ENCODE measurements around the gene NEGR1.

The NEGR1 gene

DNA sequence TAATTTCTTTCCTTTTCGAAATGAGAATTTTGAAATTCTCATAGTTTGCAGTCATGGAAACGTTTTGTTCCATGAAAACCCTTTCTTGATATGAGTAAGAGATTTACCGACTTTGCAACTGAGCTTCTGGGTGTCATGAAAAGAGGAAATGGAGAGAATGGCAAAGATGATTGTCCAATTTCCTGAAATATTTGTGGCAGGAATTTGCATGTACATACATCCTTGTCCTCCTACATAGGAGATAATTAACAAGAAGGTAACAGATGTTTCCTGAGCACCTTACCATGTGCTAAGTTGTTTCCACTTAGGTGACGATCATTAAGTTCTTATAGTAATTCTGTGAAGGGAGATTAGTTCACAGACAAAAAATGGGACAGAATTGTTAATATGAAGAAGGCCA lies 170.7 kb downstream of the NEGR1 start:
- DNase-seq: no peak

DNA sequence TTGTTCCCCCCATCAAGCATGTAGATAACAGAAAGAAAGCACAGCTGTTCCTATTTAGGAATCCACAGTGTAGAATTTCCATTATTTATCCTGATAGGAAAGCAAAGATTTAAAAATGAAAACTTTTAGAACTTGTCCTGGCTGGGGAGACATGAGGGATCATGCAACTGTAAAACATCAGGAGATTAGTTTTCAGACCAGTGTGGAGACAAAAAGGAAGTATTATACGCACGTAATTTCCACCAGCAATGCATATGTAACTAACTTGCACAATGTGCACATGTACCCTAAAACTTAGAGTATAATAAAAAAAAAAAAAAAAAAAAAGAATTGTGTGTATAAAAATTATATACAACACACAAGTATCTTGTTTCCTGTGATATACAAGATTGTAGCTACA lies 172.4 kb downstream of the NEGR1 start:
- no peak for DNase-seq

DNA sequence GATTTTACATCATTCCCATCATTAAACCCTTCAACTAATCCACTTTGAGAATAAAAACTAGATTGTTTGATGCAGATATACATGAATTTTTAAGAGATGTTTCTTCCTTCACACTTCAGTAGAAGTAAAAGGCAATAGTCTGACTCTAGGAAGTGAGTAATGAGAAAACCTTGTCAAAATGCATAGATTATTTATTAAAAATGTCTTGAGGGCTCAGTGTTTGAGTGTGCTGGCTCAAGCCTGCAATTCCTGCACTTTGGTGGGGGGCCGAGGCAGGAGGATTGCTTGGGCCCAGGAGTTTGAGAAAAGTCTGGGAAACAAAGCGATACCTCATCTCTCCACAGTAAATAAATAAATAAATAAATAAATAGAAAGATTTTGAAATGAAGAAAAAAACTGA lies 177.1 kb downstream of the NEGR1 start:
- DNase-seq: no peak

DNA sequence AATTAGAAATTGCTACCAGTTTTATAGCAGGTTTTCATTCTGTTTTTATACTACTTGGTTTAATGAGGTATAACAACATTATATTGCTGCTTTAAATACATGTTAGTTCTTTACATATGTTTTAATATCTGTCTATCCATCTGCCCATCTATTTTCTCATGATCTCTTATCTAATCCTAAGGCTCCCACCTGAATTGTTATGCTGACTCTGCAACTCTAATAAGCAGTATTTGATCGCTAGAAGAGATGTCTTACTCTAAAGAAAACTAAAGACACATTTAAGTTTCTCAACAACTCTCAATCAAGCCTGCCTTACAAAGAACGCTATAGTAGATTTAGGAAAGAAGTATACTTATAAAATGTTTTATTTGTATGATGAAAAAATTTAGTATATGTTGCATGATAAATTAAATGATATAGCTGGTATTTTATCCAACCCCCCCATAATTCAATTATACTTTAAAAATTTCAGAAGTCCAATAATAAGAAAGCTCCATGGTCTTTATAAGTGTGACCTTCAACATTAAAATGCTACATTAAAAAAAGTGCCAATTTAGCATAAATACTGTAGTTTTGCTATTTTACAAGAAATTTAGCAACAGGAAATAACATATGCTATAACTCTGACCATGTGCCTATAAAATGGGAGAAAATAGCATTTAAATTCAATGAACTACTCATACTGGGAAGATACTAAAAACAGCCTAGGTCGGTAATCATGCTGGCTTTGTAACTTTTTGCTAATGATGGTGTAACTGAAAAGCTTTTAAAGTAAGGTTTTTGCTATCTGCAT lies 180.3 kb downstream of the NEGR1 start:
- DNase-seq: no peak

DNA sequence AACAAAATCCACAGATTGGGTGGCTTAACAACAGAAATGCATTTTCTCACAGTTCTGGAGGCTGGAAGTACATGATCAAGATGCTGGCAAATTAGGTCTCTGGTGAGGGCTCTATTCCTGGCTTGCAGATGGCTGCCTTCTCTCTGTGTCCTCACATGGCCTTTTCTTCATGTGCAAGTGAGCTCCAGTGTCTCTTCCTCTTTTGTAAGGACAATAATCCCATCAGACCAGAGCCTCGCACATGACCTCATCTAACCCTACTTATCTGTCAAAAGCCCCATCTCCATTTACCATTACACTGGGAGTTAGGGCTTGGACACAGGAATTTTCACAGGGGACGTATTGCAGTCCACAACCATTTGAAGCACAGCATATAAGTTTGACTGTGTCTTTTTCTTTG lies 181.6 kb downstream of the NEGR1 start:
- no peak for DNase-seq

DNA sequence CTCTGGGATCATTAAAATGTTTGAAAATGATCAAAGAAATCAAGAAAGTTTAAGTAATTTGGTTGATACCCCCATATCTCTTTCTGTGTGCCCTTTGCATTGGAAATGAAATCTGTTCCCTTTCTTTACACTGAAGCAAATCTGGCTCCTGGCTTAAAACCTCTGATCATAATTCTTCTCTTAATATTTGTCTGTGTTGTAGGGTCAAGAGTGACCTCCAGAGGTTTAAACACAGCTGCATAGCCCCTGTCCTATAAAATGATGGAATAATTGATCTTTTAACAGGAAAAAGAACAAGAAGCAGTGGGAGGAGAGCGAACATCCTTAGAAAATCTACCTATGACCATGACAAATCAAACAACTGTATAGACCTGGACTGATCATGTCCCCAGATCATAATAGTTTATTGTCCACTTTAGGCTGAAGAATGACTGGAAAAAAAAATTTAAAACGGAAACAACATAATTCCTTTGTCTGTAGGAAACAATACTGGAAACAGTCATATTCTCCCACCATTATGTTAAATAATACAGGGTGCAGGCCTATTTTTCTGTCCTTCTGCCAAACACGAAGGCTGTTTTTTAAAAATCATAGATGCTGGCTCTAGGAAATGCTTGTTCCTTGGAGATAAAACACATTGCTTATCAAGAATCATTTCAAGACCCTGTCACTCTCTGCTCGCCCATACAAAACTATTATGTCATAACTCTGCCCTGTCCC lies 184.3 kb downstream of the NEGR1 start:
- no peak for DNase-seq

DNA sequence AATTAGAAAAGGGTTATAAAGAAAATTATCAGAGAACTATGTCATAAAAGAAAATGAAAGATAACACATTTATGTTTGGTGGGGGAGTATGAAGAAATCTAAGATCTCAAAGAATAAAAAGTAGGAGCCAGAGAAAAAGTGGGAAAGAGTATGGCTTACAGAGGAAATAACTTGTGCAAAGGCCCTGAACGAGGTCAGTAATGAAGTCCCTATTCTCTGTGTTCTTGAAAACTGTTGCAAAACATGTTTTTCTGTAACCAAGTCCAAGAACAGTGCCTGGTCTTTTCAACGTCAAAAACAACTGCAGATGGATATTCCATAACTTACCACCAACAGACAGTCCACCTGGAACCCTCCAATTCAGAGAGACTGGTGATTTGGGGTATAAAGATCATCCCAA lies 188.1 kb downstream of the NEGR1 start:
- no peak for DNase-seq

DNA sequence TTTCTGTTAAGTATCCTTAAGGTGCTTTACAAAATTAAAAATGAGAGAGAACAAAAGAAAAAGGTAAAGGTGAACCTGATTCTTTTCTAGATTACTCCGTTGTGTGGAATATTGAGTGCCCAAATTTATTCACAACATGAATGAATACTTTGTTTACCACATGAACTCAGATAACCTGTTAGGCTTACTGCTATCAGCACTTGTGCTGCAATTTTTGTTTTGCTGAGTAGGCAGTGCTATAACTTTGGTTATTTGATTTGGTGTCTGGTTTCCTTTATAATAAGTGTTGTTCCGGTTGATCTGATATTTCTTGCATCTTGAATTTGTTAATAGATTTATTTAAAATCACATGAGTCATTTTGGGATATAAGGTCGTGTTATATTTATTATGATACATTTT lies 195.9 kb downstream of the NEGR1 start:
- no peak for DNase-seq

DNA sequence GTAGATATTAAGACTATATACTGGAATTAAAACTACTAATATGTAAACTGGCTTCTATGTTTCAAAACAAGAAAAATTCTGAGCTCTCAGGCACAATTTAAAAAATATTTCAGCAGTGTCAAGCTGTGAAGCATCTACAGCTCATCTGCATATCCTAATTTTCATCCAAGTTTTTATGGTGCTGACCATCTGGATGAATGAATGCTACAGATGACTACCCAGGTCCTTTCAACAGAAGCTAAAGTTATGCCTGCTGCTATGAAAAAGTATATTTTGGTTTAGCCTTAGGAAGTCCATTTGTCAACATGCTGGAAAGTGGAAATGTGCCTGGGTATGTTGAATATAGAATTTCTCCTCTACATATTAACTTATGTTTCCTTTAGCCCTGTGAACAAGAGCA lies 206.9 kb downstream of the NEGR1 start:
- no peak for DNase-seq

DNA sequence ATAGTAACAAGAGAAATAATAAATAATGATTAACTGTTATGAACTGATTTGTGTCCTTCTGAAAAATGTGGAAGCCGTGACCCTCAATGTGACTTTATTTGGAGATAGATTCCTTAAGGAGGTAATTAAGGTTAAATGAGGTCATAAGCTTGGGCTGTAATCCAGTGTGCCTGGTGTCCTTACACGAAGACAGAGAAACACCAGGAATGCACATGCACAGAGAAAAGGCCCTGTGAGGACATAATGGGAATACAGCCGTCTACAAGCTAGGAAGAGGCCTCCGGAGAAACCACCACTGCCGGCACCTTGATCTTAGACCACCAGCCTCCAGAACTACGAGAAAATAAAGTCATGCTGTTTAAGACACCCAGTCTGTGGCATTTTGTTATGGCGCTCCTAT lies 215.9 kb downstream of the NEGR1 start:
- DNase-seq: no peak

DNA sequence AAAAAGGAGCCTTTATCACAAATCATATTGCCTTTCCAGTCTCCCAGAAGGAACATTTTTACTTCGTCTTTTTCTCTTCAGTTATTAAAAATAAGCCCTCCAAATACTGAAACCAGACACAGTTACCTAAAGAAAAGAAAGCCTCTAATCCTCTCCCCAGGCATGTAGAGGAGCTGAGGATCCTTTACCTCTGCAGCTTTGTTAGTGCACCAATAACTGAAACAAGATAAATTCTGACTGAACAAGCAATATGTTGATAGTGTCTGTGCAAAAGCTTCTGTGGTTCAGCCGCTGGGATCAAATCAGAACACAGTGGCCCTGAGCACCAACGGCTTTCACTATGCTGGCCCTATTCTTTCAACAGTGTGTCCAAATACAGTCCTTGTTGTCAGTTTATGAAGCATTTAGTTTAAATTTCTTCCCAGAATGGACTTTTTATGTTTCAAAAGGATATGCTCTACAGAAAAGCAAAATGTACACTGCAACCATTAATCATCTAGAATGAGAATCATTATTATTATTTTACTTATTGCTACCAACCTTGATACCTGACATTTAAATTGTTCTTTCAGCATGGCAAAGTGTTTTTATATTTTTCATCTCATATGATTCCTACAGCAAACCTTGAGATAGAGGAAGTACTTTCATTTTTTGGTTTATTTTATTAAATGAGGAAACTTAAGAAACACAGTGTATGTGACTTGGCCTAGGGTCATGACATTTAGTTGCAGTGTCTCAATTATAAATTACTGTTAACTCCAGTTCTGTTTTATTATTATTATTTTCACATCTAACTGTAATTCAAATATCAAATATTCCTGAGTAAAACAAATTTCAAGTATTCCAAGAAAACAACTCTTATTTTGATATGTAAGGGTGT lies 217.9 kb downstream of the NEGR1 start:
- no peak for DNase-seq

DNA sequence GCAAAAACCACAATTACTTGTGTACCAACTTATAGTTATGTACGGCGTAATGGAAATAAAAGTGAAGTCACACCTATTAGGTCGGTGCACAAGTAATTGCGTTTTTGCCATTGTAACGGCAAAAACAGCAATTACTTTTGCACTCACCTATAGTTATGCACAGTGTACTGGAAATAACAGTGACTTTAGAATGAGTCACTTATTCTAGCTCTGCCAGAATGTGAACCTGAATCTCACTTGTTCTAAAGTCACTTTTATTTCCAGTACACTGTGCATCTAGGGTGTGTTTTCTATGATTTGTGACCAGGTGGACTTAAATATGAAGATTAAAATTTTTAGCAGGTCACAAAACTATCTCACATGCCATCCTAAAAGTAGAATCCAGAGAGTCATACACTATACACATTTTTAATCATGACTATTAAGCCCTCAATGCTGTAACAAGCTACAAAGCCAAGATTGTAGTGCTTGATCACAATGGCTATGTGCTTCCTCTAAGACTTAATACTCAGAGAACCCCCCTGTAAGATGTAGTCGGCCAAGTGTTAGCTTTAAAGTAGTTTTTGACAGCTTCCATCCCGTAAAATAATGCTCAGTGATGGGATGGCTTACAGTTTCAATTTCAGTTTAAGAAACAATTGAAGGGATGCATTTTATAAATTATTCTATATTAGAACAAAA lies 218.8 kb downstream of the NEGR1 start:
- no peak for DNase-seq

DNA sequence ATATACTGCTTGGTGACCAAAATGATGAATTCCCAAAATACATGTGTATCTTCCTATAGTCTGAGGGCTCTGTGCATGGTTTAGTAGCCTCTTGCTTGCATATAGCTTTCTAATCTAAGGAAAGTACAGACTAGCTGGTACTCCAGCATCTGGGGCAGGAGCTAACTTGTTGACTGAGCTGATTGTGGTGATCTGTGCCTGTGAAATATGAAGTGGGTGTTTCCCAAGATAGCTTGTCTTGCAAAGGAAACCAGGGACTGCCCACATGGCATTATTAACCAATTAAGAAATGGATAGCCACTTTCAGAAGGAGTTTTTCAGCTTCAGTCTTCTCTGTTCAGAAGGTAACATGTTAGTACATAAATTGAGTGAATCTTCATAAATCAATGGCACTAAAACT lies 219.8 kb downstream of the NEGR1 start:
- DNase-seq: no peak

DNA sequence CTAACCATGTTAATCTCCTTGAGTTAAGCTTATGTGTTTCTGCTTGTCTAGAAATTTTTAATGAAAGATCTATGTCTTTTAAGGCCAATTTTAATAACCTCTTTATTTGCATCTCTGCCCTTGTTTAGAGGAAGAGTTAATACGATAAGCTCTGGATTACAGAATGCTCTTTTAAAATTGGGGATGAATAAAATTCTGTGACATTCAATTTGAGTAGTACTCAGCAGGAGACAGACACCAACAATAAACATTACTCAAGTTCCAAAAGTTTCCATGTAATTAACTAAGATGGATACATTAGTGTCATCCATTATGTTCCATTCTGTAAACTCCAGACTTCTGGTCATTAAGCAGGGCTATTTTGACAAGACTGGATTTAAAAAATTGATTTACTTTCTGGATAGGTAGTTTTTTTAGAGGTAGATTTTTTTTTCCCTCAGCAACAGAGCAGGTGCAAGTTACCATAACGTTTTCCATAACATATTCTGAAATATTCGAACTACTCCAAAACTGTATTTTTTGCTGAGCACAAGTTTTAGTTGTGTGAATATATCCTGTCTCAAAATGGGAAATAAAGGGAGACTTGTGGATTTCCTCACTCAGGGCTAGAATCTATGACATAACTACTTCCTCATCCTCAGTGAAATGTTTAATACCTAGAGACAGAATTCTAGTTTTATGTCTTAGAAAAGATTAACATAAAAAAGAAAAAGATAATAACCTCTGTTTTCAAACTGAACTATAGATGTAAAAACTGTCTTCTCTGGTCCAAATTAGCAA lies 221.7 kb downstream of the NEGR1 start:
- no peak for DNase-seq

DNA sequence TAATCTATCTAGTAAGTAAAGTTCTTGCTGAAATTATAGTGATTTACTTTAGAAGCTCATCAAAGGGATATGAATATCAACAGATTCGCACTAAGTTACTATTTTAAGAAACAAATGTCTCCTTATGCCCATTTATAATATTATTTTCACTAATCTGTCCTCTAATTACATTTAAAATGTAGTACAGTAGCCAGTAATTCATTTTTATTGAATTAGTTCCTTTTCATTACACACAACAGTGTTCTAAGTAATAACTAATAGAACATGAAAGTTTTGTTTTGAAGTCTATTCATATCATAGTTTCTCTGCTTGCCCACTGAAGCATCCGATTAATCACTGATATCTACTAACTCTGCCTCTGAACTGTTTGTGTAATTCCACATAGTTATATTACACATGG lies 225.8 kb downstream of the NEGR1 start:
- no peak for DNase-seq

DNA sequence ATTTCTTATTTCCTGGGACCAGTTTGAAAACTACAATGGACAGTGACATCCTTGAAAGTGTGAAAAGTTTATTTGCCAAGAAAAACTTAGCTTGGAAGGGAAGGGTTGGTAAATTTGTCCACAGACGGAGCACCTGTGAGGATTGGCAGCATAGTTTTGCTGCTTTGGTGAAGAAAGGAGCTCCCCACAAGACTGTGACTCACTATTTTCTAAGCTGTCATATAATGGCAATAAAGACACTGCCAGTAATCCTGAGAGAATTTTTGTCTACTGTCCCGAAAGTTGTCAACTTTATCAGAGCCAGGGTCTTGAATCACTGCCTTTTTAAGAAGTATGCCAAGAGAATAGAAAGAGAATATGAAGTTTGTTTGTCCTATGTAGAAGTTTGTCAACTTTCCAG lies 230.8 kb downstream of the NEGR1 start:
- no peak for DNase-seq

DNA sequence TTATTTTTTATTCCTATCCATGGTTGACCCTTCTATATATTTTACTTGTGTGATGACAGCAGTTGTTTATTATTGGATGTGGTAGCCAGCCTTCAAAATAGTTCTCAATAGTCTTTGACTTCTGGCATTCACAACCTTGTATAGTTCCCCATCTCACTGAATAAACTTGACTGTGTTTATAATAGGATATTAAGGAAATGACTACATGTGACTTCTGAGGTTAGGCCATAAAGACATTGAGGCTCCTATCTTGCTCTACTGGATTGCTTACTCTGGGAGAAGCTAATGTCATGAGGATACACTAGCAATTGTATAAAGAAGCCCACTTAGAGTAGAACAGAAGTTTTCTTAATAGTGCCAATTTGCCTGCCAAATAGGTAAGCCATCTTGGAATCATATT lies 231.8 kb downstream of the NEGR1 start:
- DNase-seq: no peak

DNA sequence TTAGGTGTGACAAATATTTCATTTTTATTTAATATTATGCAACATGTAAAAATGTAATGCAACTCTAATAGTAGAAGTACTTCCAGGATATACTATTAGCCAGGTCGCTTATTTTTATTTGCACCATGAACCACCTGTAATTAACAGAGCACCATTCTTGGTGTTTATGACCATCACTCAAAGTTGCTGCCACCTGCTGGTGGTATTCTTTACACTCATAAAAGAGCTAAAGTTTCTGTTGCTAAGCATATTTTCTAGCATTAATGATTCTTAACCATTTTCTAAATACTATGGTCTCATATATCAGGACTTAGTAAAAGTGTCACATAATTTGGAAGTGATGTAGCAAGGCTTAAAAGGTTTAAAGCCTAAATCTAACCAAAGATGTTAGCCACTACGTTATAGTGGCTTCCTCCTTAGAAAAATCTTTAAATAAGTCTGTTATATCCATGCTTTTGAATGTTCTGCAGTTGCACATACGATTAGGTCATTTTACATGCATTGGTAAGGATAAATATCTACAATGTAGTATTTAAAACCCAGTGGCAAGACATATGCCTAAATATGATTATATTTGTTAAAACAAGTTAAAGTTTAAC lies 244.5 kb downstream of the NEGR1 start:
- DNase-seq: peak; percentile 25

DNA sequence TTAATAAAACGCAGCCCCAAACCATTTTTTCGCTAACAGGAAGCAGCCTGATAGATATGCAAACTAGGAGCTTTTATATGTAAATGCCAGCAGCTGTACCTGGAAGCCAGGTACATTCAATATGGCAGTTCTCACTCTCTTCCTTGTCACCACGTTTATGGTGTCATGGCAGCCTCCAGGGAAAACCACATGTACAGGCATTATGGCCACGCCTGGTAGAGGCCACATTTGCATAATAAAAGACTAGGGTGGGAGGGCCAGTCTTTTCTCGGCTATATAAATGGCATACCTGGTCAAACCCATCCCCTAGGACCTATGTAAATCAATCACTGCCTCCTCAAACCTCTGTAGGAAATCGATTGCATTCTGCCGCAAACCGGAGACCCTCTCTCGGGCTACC lies 247.5 kb downstream of the NEGR1 start:
- no peak for DNase-seq

DNA sequence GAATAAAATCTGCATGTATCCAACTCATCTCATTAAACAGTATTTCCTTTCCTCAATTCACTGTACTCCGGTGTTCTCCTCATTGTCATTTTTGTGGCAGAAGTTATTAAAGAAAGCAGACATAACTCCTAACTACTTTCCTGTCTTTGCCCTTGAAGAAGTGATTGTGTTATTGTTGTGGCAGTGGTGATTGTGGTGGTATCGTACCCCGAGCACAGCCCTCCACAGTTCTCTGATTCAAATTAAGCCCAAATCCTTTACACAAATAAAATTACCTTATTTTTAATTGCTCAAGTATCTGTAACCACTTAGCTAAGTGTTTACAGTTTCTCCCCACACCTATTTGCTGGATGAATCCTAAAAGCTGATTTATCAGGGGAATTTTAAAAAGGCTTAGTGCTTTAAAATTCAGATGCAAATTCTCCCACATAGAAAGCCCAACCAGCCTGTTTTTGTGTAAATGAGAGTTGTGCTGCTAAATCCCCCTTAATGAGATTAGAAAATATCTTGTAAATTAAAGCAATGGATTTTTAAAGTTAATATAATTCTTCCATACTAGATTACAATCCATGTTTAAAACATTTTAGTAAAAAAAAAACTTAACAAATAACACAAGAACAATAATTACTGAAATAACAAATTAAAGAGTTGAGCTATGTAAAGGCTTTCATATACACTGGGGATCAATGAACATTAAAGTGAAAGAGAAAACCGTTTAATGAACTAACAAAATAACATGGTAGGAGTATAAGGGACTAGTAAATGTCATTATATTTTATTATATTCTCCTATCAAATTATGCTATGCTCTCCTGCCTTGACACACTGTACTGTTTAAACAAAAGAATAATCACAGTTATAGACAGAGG lies 259.0 kb downstream of the NEGR1 start:
- no peak for DNase-seq

DNA sequence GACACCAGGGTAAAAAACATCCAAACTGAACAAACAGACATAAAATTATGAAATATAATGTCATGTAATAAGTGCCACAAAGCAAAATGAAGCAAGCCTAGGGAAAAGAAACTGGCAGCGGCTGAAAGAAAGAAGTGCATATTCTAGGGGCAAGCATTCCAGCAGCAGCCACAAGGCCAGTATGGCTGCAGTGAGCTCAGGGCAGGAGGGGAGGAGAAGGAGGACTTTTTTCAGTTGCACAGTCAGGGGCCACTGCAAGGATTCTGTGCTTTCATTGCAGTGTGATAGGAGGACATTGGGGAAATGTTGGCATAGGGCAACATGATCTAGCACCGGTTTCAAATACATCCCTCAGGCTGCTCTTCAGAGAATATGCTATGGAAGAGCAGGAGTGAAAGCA lies 263.8 kb downstream of the NEGR1 start:
- no peak for DNase-seq

Measured in activated CD4-positive, alpha-beta T cell treated with anti-CD3 and anti-CD28 coated beads for 48 hours (primary cell).